IMR-90 (cell line): ENCODE results near the gene PRMT5.

Experiments used
- CEBPB ChIP-seq: IDR thresholded peaks from 2 replicates; pipeline ENCODE4 v1.6.1; 2012; ENCODE audit warnings: low read depth, low read length, improper control_type of control experiment
- MAZ ChIP-seq: IDR thresholded peaks from 2 replicates; pipeline ENCODE4 v1.6.1; 2012; ENCODE audit warnings: low read depth, mild to moderate bottlenecking, low read length, improper control_type of control experiment, moderate library complexity, borderline replicate concordance
- TF ChIP-seq, protein P1 (sequence below): conservative IDR thresholded peaks from 2 replicates; pipeline ENCODE4 v1.5.1; 2012; ENCODE audit warnings: mild to moderate bottlenecking, low read depth, low read length, improper control_type of control experiment

GRCh38 chr14:22883173-22883976, 45.8 kb downstream of the PRMT5 start, which contains the start of gene REM2:
- TF ChIP-seq MAZ (no peak), CEBPB (no peak)
- TF ChIP-seq, protein P1, sequence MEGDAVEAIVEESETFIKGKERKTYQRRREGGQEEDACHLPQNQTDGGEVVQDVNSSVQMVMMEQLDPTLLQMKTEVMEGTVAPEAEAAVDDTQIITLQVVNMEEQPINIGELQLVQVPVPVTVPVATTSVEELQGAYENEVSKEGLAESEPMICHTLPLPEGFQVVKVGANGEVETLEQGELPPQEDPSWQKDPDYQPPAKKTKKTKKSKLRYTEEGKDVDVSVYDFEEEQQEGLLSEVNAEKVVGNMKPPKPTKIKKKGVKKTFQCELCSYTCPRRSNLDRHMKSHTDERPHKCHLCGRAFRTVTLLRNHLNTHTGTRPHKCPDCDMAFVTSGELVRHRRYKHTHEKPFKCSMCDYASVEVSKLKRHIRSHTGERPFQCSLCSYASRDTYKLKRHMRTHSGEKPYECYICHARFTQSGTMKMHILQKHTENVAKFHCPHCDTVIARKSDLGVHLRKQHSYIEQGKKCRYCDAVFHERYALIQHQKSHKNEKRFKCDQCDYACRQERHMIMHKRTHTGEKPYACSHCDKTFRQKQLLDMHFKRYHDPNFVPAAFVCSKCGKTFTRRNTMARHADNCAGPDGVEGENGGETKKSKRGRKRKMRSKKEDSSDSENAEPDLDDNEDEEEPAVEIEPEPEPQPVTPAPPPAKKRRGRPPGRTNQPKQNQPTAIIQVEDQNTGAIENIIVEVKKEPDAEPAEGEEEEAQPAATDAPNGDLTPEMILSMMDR, result no peak
